Measurements from ENCODE around the gene NELFCD. TPM values are rescaled to one million over a fixed set of nuclear protein-coding genes. Genes with fewer than 3 reads are reported as not detected.

Gene NELFCD
- total and polyA plus RNA-seq, 9 of the 15 experiments (the other 6 are each of a cell fraction or from before 2014, with no cell fraction given): 11.7 to 163 (median 96.5) TPM

- no peak for TF ChIP-seq MEF2A (IDR thresholded peaks at IDR 0.05; ENCODE audit: control insufficient read depth, low read depth, low read length)
- 0 out of 2 replicates have a peak, but pooled peaks have one; percentile 26 for TF ChIP-seq KLF1 (tag; IDR thresholded peaks at IDR 0.05)
- no peak for TF ChIP-seq THRAP3 (IDR thresholded peaks at IDR 0.05; ENCODE audit: borderline replicate concordance)
- no peak for TF ChIP-seq HEY1 (CRISPR knock-in tag; IDR thresholded peaks at IDR 0.05; ENCODE audit: borderline replicate concordance)
- no peak for TF ChIP-seq ZNF318 (IDR thresholded peaks at IDR 0.05; ENCODE audit: borderline replicate concordance in 1 of 2, low read depth in 1 of 2)
- no peak for TF ChIP-seq SMC3 (conservative IDR thresholded peaks at IDR 0.05; ENCODE audit: insufficient read depth, low read depth, low read length)
- no peak for TF ChIP-seq ZNF384 (IDR thresholded peaks at IDR 0.05; ENCODE audit: low read depth, low read length)
- TF ChIP-seq IRF2 (CRISPR knock-in tag; IDR thresholded peaks at IDR 0.05): no peak
- no peak for TF ChIP-seq SMARCB1 (IDR thresholded peaks at IDR 0.05; ENCODE audit: insufficient read length, low read depth)
- no peak for TF ChIP-seq HNRNPK (IDR thresholded peaks at IDR 0.05; ENCODE audit: low read depth, low read length, poor library complexity, severe bottlenecking)
- no peak for TF ChIP-seq MCM7 (IDR thresholded peaks at IDR 0.05)
- no peak for TF ChIP-seq CHCHD3 (CRISPR knock-in tag; IDR thresholded peaks at IDR 0.05)
- TF ChIP-seq ZKSCAN3 (CRISPR knock-in tag; IDR thresholded peaks at IDR 0.05): no peak
- no peak for TF ChIP-seq MECOM (CRISPR knock-in tag; IDR thresholded peaks at IDR 0.05)
- TF ChIP-seq GTF2E2 (tag; IDR thresholded peaks at IDR 0.05): no peak
- TF ChIP-seq CC2D1A (IDR thresholded peaks at IDR 0.05): no peak
- TF ChIP-seq POLR2G (IDR thresholded peaks at IDR 0.05; ENCODE audit: low read depth, low read length): peak; percentile 87
- no peak for TF ChIP-seq GABPB2 (CRISPR knock-in tag; conservative IDR thresholded peaks at IDR 0.05)
- peak; percentile 46 for TF ChIP-seq CHD4 (IDR thresholded peaks at IDR 0.05; ENCODE audit: insufficient read depth, insufficient replicate concordance, low read depth, low read length, poor library complexity, severe bottlenecking)
- TF ChIP-seq HOXB6 (CRISPR knock-in tag; IDR thresholded peaks at IDR 0.05; ENCODE audit: borderline replicate concordance): no peak
- TF ChIP-seq U2AF2 (optimal IDR thresholded peaks at IDR 0.05; ENCODE audit: low read depth, low read length): no peak
- no peak for TF ChIP-seq NCOA2 (IDR thresholded peaks at IDR 0.05; ENCODE audit: partially characterized antibody in 2 of 2)
These were observed 26.0 kb downstream of the NELFCD start, which contains the start of gene CTSZ (continued) for GRCh38 chr20:59006864-59007664.
